Common myeloid progenitor, CD34-positive (primary cell): ENCODE results near the gene COX4I1.

ENCODE experiments used
- CTCF ChIA-PET: fragments of 350-600 bp; sonication (Branson Sonifier 250); formaldehyde crosslinking; loops from one replicate; lab custom pipeline; 2021; ENCODE audit warnings: antibody characterized with exemption; lab: Charles Lee
- POLR2A ChIA-PET: fragments of 350-600 bp; sonication (Branson Sonifier 250); formaldehyde crosslinking; loops from one replicate; lab custom pipeline; 2021; ENCODE audit warnings: antibody characterized with exemption; lab: Charles Lee
- DNase-seq, 3 donors: peaks; one replicate each; pipeline versions ENCODE4 v3.0.0 to v3.0.0-alpha.2; 2013
- H3K27ac ChIP-seq, 2 experiments: 1 replicate in 1 of 2; 2 replicates in 1 of 2; pipeline ENCODE4 v1.7.0; 2013; ENCODE audit warnings: inconsistent platforms in 2 of 2, low read length in 2 of 2, mild to moderate bottlenecking in 2 of 2, low read depth in 1 of 2, moderate library complexity in 1 of 2; ENCODE audit not compliant: severe bottlenecking in 2 of 2, insufficient read depth in 1 of 2, poor library complexity in 1 of 2
- H3K27me3 ChIP-seq, 5 experiments: replicated peaks in 2 of 5; 1 replicate in 3 of 5; 2 replicates in 2 of 5; pipeline versions ENCODE4 v1.6.1 to v1.7.0; 2013; ENCODE audit warnings: low read length in 4 of 5, mild to moderate bottlenecking in 2 of 5, moderate library complexity in 2 of 5, inconsistent platforms in 1 of 5; ENCODE audit not compliant: insufficient read depth in 5 of 5, control insufficient read depth in 4 of 5
- H3K36me3 ChIP-seq, 4 experiments: 1 replicate in 2 of 4; 2 replicates in 2 of 4; pipeline versions ENCODE4 v1.6.1 to v1.7.0; 2013; ENCODE audit warnings: low read length in 3 of 4, control low read depth in 1 of 4, mild to moderate bottlenecking in 1 of 4; ENCODE audit not compliant: control insufficient read depth in 4 of 4, insufficient read depth in 4 of 4
- H3K4me1 ChIP-seq, 4 experiments: 1 replicate in 3 of 4; 2 replicates in 1 of 4; pipeline versions ENCODE4 v1.6.1 to v1.7.1; 2013; ENCODE audit warnings: low read length in 3 of 4, mild to moderate bottlenecking in 3 of 4, control low read depth in 1 of 4, inconsistent platforms in 1 of 4, moderate library complexity in 1 of 4; ENCODE audit not compliant: control insufficient read depth in 4 of 4, insufficient read depth in 4 of 4; ENCODE audit errors: control extremely low read depth in 1 of 4
- H3K4me3 ChIP-seq, 7 experiments: 1 replicate in 4 of 7; 2 replicates in 3 of 7; pipeline versions ENCODE4 v1.5.1 to v1.7.0; 2013; ENCODE audit warnings: mild to moderate bottlenecking in 7 of 7, low read length in 6 of 7, moderate library complexity in 6 of 7, inconsistent platforms in 2 of 7, low read depth in 2 of 7, control low read depth in 1 of 7; ENCODE audit not compliant: insufficient read depth in 4 of 7, control insufficient read depth in 1 of 7; ENCODE audit errors: extremely low read depth in 1 of 7
- H3K9me3 ChIP-seq, 5 experiments: 1 replicate in 4 of 5; 2 replicates in 1 of 5; pipeline versions ENCODE4 v1.6.1 to v1.7.1; 2013; ENCODE audit warnings: low read length in 4 of 5, mild to moderate bottlenecking in 2 of 5, inconsistent platforms in 1 of 5, low read depth in 1 of 5, moderate library complexity in 1 of 5; ENCODE audit not compliant: control insufficient read depth in 4 of 5, insufficient read depth in 2 of 5; ENCODE audit errors: control extremely low read depth in 1 of 5
- WGBS: methylation state at CpG from one replicate; pipeline ENCODE4 v1.1.5; 2013; ENCODE audit not compliant: insufficient coverage; 5-methylcytosine and 5-hydroxymethylcytosine counted together

Gene COX4I1

DNA sequence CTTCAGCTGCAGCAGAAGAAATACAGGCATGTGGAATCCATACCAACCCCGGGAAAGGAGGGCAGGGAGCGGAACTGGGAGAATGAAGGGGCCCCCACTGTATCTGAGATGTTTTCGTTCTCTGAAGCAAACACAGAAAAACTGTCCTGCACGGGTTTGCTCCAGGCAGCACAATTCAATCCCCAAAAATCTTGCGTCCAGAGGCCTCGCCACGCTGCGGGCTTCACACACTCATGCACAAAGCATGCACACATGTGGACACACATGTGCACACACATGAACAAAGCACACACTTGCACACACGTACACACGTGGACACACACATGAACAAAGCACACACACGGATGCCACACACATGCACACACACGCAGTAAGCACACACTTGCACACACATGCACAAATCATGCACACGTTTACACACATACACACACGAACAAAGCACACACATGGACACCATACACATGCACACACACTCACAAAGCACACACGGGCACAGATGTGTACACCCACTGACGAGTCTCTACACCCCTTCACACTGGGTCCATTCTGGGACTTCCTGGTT lies 27.3 kb downstream of the COX4I1 start:
- Histone ChIP-seq H3K36me3 (no peaks in the 10 kb centered on the region), H3K4me1 (peaks cover 2 to 27% (median 14%) of the 10 kb centered on the region in 4 experiments), H3K27ac (no peak overlapping the region), H3K9me3 (no peaks in the 10 kb centered on the region), H3K27me3 (peaks cover 0 to 25% (median 4%) of the 10 kb centered on the region in 5 experiments), H3K4me3 (no peak overlapping the region)
- DNase-seq, result no peak
- POLR2A ChIA-PET, result no interaction called here
- 96% methylated on average over 9 of the region's 16 CpGs for WGBS
- CTCF ChIA-PET, result no interaction called here

DNA sequence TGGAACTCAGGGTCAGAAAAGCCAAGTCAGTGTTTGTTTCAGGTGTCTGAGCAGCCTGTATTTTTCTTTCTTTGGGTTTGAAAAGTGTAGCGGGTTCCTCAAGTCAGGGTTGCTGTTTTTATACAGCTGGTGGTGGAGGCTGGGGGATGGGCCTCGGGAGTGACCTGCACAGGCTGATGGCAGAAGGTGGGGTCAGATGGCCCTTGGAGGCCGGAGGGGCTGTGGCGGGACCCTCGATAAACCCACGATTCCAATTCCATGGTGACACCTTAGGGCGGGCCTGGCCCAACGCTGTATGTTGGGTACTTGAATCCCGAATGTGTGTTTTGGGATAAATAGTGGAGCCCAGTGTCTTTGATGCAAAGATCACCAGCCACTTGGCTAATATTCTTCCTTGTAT lies 28.7 kb downstream of the COX4I1 start:
- Histone ChIP-seq H3K9me3 (no peaks in the 10 kb centered on the region), H3K27ac (no peak overlapping the region), H3K36me3 (no peaks in the 10 kb centered on the region), H3K4me1 (peaks cover 2 to 27% (median 14%) of the 10 kb centered on the region in 4 experiments), H3K27me3 (peaks cover 0 to 37% (median 4%) of the 10 kb centered on the region in 5 experiments), H3K4me3 (no peak overlapping the region)
- DNase-seq, result no peak
- POLR2A ChIA-PET, result no interaction called here
- WGBS, result 88% methylated on average over 3 of the region's 9 CpGs
- CTCF ChIA-PET, result no interaction called here

DNA sequence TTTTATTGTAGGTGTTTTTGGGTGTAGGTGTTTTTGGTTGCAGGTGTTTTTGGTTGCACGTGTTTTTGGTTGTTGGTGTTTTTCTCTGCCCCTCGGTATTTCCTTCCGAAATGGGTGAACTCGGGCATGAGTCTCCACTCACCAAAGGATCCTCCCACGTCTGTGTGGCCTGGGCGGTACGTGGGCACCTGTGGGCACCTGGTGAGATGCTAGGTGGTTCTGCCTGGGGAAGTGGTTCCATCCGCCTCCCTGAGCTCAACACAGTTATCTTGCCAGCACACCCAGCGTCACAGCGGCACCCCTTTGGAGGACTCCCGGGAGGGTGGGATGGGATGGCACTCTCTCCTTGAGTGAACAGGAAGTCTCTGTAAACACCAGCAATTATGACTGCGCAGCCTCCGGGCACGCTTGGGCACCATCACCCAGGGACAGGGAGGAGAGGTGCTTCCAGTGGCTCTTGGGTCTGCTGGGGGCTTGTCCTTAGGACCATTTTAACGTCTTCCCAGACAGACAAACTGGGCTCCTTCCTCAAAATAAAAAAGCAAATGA lies 29.8 kb downstream of the COX4I1 start:
- Histone ChIP-seq H3K9me3 (no peaks in the 10 kb centered on the region), H3K27me3 (peaks cover 0 to 42% (median 4%) of the 10 kb centered on the region in 5 experiments), H3K27ac (no peak overlapping the region), H3K36me3 (no peaks in the 10 kb centered on the region), H3K4me1 (peaks cover 2 to 27% (median 14%) of the 10 kb centered on the region in 4 experiments), H3K4me3 (peak overlapping the region in 2 of 7 experiments; percentile 5 to 54)
- WGBS, result 39% methylated on average over 9 of the region's 15 CpGs
- POLR2A ChIA-PET, result interaction anchor here (0.6 kb wide), 1 partner anchor 916 kb away, joined by 3 read pairs; no protein-coding TSS in a partner anchor
- no peak for DNase-seq
- CTCF ChIA-PET, result no interaction called here

DNA sequence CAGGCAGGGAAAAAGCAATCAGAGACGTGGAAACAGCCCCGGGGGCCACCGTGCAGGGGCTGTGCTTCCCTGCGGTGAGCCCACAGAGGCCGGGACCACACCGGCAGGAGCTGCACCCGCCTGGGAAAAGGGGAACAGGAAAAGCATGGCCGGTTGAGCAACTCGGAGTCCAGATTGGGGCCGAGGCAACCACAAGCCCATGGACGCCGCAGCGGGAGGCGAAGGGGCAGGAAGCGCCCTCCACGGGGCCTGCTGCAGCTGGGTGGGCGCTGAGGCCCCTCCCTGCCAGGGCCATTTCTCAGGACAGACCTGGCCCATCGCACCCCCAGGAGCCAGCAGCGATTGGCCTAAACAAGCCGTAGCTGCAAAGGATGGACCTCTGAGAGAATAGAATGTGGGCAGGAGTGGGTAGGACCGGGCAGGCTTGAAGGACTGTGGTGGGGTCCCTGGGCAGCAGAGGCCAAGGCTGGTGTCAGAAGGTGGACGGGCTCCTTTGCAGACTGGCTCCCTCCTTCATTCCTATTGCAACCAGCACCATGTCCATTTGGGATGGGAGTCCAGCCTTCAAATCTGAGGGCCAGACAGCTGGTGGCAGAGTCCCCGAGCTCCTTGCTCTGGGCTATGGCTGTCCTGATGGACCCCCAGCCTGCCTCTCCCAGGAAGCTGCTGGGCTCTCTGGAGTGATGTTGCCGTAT lies 30.4 kb downstream of the COX4I1 start:
- Histone ChIP-seq H3K4me3 (peak overlapping the region in 2 of 7 experiments; percentile 5 to 54), H3K36me3 (no peaks in the 10 kb centered on the region), H3K27me3 (peaks cover 0 to 42% (median 4%) of the 10 kb centered on the region in 5 experiments), H3K4me1 (peaks cover 2 to 23% (median 14%) of the 10 kb centered on the region in 4 experiments), H3K27ac (no peak overlapping the region), H3K9me3 (peaks cover 0 to 2% (median 0%) of the 10 kb centered on the region in 5 experiments)
- POLR2A ChIA-PET, result interaction anchor here (0.6 kb wide), 1 partner anchor 916 kb away, joined by 3 read pairs; no protein-coding TSS in a partner anchor
- peak; percentile 53 to 79 (median 76) for DNase-seq
- WGBS, result 7% methylated on average over 21 of the region's 24 CpGs
- CTCF ChIA-PET, result interaction anchor here (1.3 kb wide), 1 partner anchor 8 kb away, joined by 4 read pairs; no protein-coding TSS in a partner anchor

DNA sequence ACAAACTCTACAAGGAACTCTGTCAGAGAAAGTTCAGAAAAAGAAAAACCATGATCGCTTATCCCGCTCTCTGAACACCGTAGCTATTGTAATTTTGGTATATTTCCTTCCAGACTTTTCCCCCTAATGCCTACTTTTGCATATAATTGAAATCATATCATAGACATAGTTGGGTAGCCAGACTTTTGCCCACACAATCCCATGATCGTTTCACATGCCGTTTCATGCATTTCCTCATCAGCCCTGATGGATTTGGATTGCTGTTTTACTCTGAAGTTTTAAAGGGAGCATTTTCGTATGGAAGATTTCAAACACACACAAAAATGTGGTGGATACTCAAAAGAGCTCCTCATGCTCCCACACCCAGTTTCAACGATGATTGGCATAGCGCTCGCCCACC lies 31.3 kb downstream of the COX4I1 start:
- Histone ChIP-seq H3K9me3 (peaks cover 0 to 2% (median 0%) of the 10 kb centered on the region in 5 experiments), H3K36me3 (no peaks in the 10 kb centered on the region), H3K4me3 (no peak overlapping the region), H3K27me3 (peaks cover 0 to 42% (median 4%) of the 10 kb centered on the region in 5 experiments), H3K4me1 (peaks cover 2 to 23% (median 14%) of the 10 kb centered on the region in 4 experiments), H3K27ac (no peak overlapping the region)
- ChIA-PET POLR2A (no interaction called here), CTCF (interaction anchor here (1.3 kb wide), 1 partner anchor 9 kb away, joined by 4 read pairs; no protein-coding TSS in a partner anchor)
- WGBS, result 76% methylated on average over 3 of the region's 9 CpGs
- no peak for DNase-seq

DNA sequence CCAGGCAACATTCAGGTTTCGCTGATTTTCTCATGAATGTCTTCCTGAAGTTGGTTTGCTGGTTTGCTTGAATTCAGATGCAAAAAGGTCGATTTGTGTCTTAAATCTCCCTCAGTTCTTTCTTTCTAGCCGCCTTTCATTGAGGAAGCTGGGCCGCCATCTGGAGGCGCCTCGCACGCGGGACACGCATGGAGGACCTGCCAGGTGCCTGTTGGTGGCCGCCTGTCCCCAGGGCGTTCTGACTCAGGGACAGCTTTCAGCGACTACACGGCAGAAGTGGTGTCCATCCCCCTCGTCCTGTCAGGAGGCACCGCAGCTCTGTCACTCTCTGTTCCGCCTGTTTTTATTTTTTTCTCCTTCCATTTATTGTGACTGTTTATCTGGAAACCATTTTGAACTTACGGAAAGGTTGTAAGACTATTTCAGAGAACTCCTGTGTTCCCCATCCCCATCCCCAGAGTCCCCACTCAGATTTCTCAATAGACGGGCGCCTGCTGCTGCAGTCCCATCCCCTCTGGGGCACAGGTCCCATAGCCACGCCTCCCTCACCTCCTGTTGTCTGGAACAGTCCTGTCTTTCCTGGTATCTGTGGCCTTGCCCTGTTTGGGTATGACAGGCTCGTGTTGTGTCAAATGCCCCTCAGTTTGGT lies 33.2 kb downstream of the COX4I1 start:
- Histone ChIP-seq H3K27me3 (peaks cover 0 to 46% (median 4%) of the 10 kb centered on the region in 5 experiments), H3K27ac (no peak overlapping the region), H3K9me3 (peaks cover 0 to 2% (median 0%) of the 10 kb centered on the region in 5 experiments), H3K4me3 (no peak overlapping the region), H3K4me1 (peaks cover 2 to 23% (median 14%) of the 10 kb centered on the region in 4 experiments), H3K36me3 (no peaks in the 10 kb centered on the region)
- 91% methylated on average over 20 of the region's 21 CpGs for WGBS
- ChIA-PET CTCF (no interaction called here), POLR2A (interaction anchor here (0.8 kb wide), 1 partner anchor 76 kb away, joined by 4 read pairs; no protein-coding TSS in a partner anchor)
- peak in 1 of 3 donors; percentile 21 for DNase-seq
